HEK293T (cell line): ENCODE measurements around the gene SMCO2.

Experiments used
- CTCF ChIA-PET: fragments of 350-600 bp; formaldehyde crosslinking; extraction: SDS; loops from one replicate; lab custom pipeline; 2021; ENCODE audit warnings: antibody characterized with exemption, inconsistent platforms; lab: Yijun Ruan, JAX
- POLR2A ChIA-PET: fragments of 350-600 bp; formaldehyde crosslinking; extraction: SDS; loops from one replicate; lab custom pipeline; 2020; ENCODE audit warnings: antibody characterized with exemption, inconsistent platforms; lab: Yijun Ruan, JAX
- DNase-seq: peaks from one replicate; pipeline ENCODE4 v3.0.0; 2012; ENCODE audit warnings: mixed read lengths; ENCODE audit errors: extremely low spot score
- ARNT ChIP-seq: fragments of 450-650 bp; IDR thresholded peaks from 2 replicates; pipeline ENCODE4 v1.6.1; 2017; ENCODE audit warnings: mild to moderate bottlenecking
- BHLHE40 ChIP-seq: fragments of 450-650 bp; IDR thresholded peaks from 2 replicates; pipeline ENCODE4 v1.6.1; 2016; ENCODE audit warnings: mild to moderate bottlenecking, moderate library complexity, borderline replicate concordance
- CTBP1 ChIP-seq: fragments of 450-650 bp; IDR thresholded peaks from 2 replicates; pipeline ENCODE4 v1.6.1; 2016; ENCODE audit warnings: borderline replicate concordance
- ELF4 ChIP-seq: fragments of 450-650 bp; IDR thresholded peaks from 2 replicates; pipeline ENCODE4 v1.6.1; 2017; ENCODE audit warnings: antibody characterized with exemption
- FOXA1 ChIP-seq: fragments of 450-650 bp; IDR thresholded peaks from 2 replicates; pipeline ENCODE4 v1.6.1; 2016; ENCODE audit warnings: mild to moderate bottlenecking
- FOXK2 ChIP-seq: fragments of 450-650 bp; IDR thresholded peaks from 2 replicates; pipeline ENCODE4 v1.6.1; 2016; ENCODE audit warnings: mild to moderate bottlenecking
- FOXM1 ChIP-seq: fragments of 450-650 bp; IDR thresholded peaks from 2 replicates; pipeline ENCODE4 v1.6.1; 2017; ENCODE audit warnings: mild to moderate bottlenecking, borderline replicate concordance
- HDGF ChIP-seq: fragments of 450-650 bp; IDR thresholded peaks from 2 replicates; pipeline ENCODE4 v1.6.1; 2017; ENCODE audit warnings: antibody characterized with exemption, borderline replicate concordance
- L3MBTL2 ChIP-seq: fragments of 450-650 bp; conservative IDR thresholded peaks from 2 replicates; pipeline ENCODE4 v1.6.1; 2016; ENCODE audit warnings: mild to moderate bottlenecking
- LEF1 ChIP-seq: fragments of 450-650 bp; IDR thresholded peaks from 2 replicates; pipeline ENCODE4 v1.6.1; 2017; ENCODE audit warnings: mild to moderate bottlenecking, borderline replicate concordance
- NFRKB ChIP-seq: fragments of 450-650 bp; IDR thresholded peaks from 2 replicates; pipeline ENCODE4 v1.6.1; 2016; ENCODE audit warnings: mild to moderate bottlenecking, moderate library complexity
- SP1 ChIP-seq: fragments of 450-650 bp; IDR thresholded peaks from 2 replicates; pipeline ENCODE4 v1.6.1; 2017
- SUZ12 ChIP-seq: fragments of 450-650 bp; IDR thresholded peaks from 2 replicates; pipeline ENCODE4 v1.6.1; 2016; ENCODE audit warnings: mild to moderate bottlenecking
- TARDBP ChIP-seq: fragments of 450-650 bp; IDR thresholded peaks from 2 replicates; pipeline ENCODE4 v1.6.1; 2016
- ZNF384 ChIP-seq: fragments of 450-650 bp; IDR thresholded peaks from 2 replicates; pipeline ENCODE4 v1.6.1; 2016
- TF ChIP-seq, protein P1 (sequence below): fragments of 450-650 bp; IDR thresholded peaks from 2 replicates; pipeline ENCODE4 v1.6.1; 2016

SMCO2 gene

DNA sequence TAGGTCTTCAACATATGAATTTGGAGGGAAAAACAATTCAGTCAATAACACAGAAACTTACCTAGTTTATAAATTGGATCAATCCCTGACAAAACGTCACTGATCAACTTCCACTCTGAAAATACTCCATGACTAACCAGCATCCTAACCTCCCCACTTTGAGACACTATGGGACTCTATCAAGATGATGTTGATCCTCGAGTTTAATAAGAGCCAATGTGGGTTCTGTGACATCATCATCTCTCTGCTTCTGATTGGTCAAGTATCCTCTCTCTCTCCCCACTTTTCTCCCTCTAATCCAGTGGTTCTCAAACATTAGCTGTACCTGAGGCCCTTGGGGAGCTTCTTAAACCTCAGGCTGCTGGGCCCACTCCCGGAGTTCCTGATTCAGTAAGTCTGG is at the start of gene SMCO2:
TSS of gene SMCO2 (plus strand) at position 301 of the 400 bp plus-strand sequence. CDS start 23,896 bp downstream, outside the sequence.
- POLR2A ChIA-PET = no interaction called here
- CTCF ChIA-PET = no interaction called here
- DNase-seq = no peak
- TF ChIP-seq NFRKB (no peak), FOXM1 (no peak), ZNF384 (no peak), HDGF (no peak), FOXK2 (no peak), BHLHE40 (no peak), SP1 (no peak), CTBP1 (no peak), ELF4 (no peak), FOXA1 (no peak), TARDBP (no peak), SUZ12 (no peak), LEF1 (no peak), ARNT (no peak), L3MBTL2 (no peak)
- TF ChIP-seq, protein P1, sequence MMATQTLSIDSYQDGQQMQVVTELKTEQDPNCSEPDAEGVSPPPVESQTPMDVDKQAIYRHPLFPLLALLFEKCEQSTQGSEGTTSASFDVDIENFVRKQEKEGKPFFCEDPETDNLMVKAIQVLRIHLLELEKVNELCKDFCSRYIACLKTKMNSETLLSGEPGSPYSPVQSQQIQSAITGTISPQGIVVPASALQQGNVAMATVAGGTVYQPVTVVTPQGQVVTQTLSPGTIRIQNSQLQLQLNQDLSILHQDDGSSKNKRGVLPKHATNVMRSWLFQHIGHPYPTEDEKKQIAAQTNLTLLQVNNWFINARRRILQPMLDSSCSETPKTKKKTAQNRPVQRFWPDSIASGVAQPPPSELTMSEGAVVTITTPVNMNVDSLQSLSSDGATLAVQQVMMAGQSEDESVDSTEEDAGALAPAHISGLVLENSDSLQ = no peak

DNA sequence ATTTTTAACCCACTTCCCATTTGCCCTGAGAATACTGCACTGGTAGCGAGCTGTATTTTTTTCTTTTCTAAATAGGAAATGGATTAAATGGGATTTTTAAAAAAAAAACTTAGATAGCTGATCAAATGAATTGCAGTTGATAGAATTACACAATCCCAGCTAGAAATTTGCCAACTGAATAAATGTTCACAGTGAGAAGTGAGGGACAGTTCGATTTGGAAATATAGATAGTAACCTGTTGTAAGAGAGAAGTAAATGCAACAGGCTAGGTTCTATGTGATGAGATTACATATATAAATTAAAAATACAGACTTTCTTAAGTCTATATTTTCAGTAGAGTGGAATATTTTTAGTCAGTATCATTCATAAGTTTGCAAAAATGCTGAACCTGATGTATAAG is 48.1 kb upstream of the SMCO2 start:
- DNase-seq = no peak
- ChIA-PET CTCF (no interaction called here), POLR2A (no interaction called here)
- TF ChIP-seq L3MBTL2 = no peak

- ChIA-PET CTCF (no interaction called here), POLR2A (no interaction called here)
- DNase-seq = no peak
- TF ChIP-seq FOXM1 (no peak), ELF4 (no peak), BHLHE40 (no peak)
Measured at GRCh38 chr12:27399074-27399473, 47.5 kb upstream of the SMCO2 start.

DNA sequence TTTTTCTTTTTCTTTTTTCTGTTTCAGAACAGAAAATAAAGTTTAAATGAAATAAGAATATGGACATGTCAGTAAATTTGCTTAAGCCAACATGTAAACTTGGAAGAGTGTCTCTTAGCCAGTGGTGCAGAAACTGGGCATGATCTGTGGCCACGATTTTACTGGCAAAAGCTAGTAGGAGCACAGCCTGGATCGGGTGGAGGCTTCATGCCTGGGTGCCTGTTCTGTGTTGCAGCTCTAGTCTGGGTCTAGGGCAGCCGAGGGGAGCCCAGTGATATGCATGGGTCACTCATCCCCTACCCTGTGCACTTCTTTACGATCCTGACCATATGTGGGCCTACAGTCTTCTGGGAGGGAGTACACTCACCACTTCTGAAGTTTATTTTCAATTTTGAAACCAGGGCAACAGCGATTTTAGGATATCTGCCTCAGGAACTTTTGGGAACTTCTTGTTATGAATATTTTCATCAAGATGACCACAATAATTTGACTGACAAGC is 45.6 kb upstream of the SMCO2 start:
- no peak for DNase-seq
- TF ChIP-seq, protein P1 = no peak
- no peak for TF ChIP-seq SP1
- POLR2A ChIA-PET = no interaction called here
- CTCF ChIA-PET = no interaction called here

- POLR2A ChIA-PET = no interaction called here
- TF ChIP-seq SUZ12 = no peak
- no peak for TF ChIP-seq HDGF
- no peak for TF ChIP-seq BHLHE40
- TF ChIP-seq CTBP1 = no peak
- CTCF ChIA-PET = no interaction called here
- no peak for DNase-seq
Measured at GRCh38 chr12:27412047-27412446, 34.5 kb upstream of the SMCO2 start.

DNA sequence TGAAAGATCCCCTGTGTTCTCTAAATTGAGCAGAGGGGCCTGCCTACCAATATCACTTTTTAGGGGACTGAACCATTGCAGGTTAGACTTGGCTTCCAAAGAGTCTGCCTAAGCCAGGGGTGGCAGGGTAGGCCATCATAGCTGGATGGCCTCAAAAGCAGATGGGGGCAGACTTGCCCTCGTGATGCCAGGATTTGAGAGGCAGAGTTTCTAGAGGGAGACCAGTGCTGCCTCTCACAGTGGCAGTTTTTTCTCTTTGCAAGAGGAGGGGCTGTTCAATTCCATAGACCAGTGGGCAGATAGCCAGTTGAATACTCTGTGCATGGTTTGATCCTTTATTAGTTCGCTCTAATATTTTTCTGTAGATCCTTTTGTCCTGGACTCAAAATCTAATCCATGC is 23.8 kb upstream of the SMCO2 start:
- TF ChIP-seq FOXM1 (no peak), ZNF384 (0 out of 2 replicates have a peak, but pooled peaks have one; percentile 25), FOXA1 (no peak), FOXK2 (no peak), CTBP1 (no peak), BHLHE40 (no peak)
- TF ChIP-seq, protein P1 = no peak
- no peak for DNase-seq
- POLR2A ChIA-PET = no interaction called here
- CTCF ChIA-PET = interaction anchor here (0.7 to 1.0 kb wide), 2 partner anchors 12 to 32 kb away, joined by 3 read pairs; no protein-coding TSS in a partner anchor

GRCh38 chr12:27424631-27425230 is 21.8 kb upstream of the SMCO2 start:
- peak; percentile 35 for DNase-seq
- ChIA-PET POLR2A (no interaction called here), CTCF (interaction anchor here (0.6 to 1.2 kb wide), 3 partner anchors 10 to 257 kb away, joined by 3 to 4 read pairs (median 4); no protein-coding TSS in a partner anchor)
- TF ChIP-seq ZNF384 (no peak), BHLHE40 (no peak), FOXK2 (no peak), NFRKB (no peak), LEF1 (no peak), FOXM1 (no peak), CTBP1 (no peak), HDGF (no peak), TARDBP (no peak), L3MBTL2 (no peak), SUZ12 (no peak), FOXA1 (no peak), ELF4 (no peak), SP1 (no peak), ARNT (no peak)
